Body of pancreas (tissue), 4 donors: ENCODE measurements around the gene EMID1.

Source experiments
- CTCF ChIP-seq, 7 experiments: fragments of 450-650 bp in 4 of 7; fragments of 200-600 bp in 3 of 7; sonication (generic) in 3 of 7; IDR thresholded peaks; one replicate each; pipeline ENCODE4 v1.5.1; 2016 to 2019; ENCODE audit warnings: antibody characterized with exemption in 7 of 7
- POLR2A ChIP-seq, 3 donors: fragments of 450-650 bp; IDR thresholded peaks; one replicate each; pipeline ENCODE4 v1.6.1; 2016; ENCODE audit warnings: antibody characterized with exemption in 3 of 3, mild to moderate bottlenecking in 2 of 3

GRCh38 chr22:29265929-29266328, 60.2 kb downstream of the EMID1 start:
- TF ChIP-seq CTCF (IDR thresholded peaks at IDR 0.05) (no peak), POLR2A (IDR thresholded peaks at IDR 0.05) (no peak)
